Activated CD8-positive, alpha-beta T cell treated with anti-CD3 and anti-CD28 coated beads for 36 hours (primary cell): ENCODE measurements around the gene TMEM252. TPM values are rescaled to one million over a fixed set of nuclear protein-coding genes. Genes with fewer than 3 reads are reported as not detected.

Experiments
- ATAC-seq: fragments of 200-7000 bp; cut with Tn5 transposase; one replicate; pipeline ENCODE4 v1.10.0; 2021; ENCODE audit warnings: mild to moderate bottlenecking, moderate library complexity
- CTCF ChIA-PET: fragments of 350-600 bp; sonication (Branson Sonifier 250); formaldehyde crosslinking; loops from one replicate; lab custom pipeline; 2021; ENCODE audit warnings: antibody characterized with exemption; lab: Charles Lee
- POLR2A ChIA-PET: fragments of 350-600 bp; sonication (Branson Sonifier 250); formaldehyde crosslinking; loops from one replicate; lab custom pipeline; 2021; ENCODE audit warnings: antibody characterized with exemption; lab: Charles Lee
- DNase-seq: peaks from one replicate; pipeline ENCODE4 v3.0.0-alpha.2; 2020
- H3K27ac Mint-ChIP-seq: one replicate; pipeline ENCODE4 v1.8.0; 2021; ENCODE audit warnings: mild to moderate bottlenecking, mixed read lengths
- H3K27me3 Mint-ChIP-seq: one replicate; pipeline ENCODE4 v1.8.0; 2021; ENCODE audit warnings: mixed read lengths
- H3K36me3 Mint-ChIP-seq: one replicate; pipeline ENCODE4 v1.8.0; 2021; ENCODE audit warnings: low read depth, mixed read lengths
- H3K4me1 Mint-ChIP-seq: one replicate; pipeline ENCODE4 v1.8.0; 2021; ENCODE audit warnings: low read depth, mixed read lengths
- H3K4me3 Mint-ChIP-seq: one replicate; pipeline ENCODE4 v1.8.0; 2021; ENCODE audit warnings: mild to moderate bottlenecking, moderate library complexity, mixed read lengths
- H3K9me3 Mint-ChIP-seq: one replicate; pipeline ENCODE4 v1.8.0; 2021; ENCODE audit warnings: mixed read lengths
- intact Hi-C: fragments of 100-400 bp; cut with micrococcal nuclease; formaldehyde crosslinking; loops from one replicate; pipeline ENCODE4 v1.10.0; 2022
- total RNA-seq, 2 experiments: library from RNA; stranded (reverse); gene quantifications; one replicate each; pipeline ENCODE4 v1.2.3, GENCODE V29; 2021
- TF ChIP-seq, protein P1 (sequence below): fragments of 200-600 bp; IDR thresholded peaks from one replicate; pipeline ENCODE4 v1.8.0; 2022; ENCODE audit warnings: antibody characterized with exemption, mild to moderate bottlenecking

Gene TMEM252
- total RNA-seq, 2 experiments from 2014 or later: not detected

DNA sequence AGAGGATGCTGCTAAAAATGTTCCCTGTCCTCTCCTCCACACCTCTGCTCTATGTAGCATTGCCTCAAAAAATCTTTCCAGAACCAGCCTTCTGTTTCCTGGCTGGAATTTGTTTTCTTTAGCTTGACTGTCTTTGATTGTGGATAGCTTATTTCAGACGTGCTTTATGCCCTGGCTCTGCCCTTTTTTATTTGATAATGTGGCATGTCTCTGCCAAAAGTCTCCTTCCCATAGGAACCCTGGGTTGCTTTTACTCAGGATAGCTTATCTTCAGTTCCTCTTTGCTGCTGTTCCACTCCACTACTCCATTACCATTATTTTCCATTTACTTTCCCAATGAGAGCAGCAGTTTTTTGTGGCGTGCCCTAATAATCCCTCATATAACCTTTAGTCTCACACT lies 885 bp upstream of the TMEM252 start:
- peaks cover 9% of the 10 kb centered on the region for H3K27me3 Mint-ChIP-seq
- TF ChIP-seq, protein P1, sequence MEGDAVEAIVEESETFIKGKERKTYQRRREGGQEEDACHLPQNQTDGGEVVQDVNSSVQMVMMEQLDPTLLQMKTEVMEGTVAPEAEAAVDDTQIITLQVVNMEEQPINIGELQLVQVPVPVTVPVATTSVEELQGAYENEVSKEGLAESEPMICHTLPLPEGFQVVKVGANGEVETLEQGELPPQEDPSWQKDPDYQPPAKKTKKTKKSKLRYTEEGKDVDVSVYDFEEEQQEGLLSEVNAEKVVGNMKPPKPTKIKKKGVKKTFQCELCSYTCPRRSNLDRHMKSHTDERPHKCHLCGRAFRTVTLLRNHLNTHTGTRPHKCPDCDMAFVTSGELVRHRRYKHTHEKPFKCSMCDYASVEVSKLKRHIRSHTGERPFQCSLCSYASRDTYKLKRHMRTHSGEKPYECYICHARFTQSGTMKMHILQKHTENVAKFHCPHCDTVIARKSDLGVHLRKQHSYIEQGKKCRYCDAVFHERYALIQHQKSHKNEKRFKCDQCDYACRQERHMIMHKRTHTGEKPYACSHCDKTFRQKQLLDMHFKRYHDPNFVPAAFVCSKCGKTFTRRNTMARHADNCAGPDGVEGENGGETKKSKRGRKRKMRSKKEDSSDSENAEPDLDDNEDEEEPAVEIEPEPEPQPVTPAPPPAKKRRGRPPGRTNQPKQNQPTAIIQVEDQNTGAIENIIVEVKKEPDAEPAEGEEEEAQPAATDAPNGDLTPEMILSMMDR: no peak
- CTCF ChIA-PET: interaction anchor here (1.4 to 1.5 kb wide), 2 partner anchors 18 to 27 kb away, joined by 3 to 8 read pairs; no protein-coding TSS in a partner anchor

GRCh38 chr9:68538200-68538599 lies 2.5 kb downstream of the TMEM252 start:
- intact Hi-C loops: no loop called here
- peaks cover 4% of the 10 kb centered on the region for H3K27me3 Mint-ChIP-seq
- no peaks in the 10 kb centered on the region for H3K4me1 Mint-ChIP-seq
- DNase-seq (no peak), ATAC-seq (no peak)
- TF ChIP-seq, protein P1: no peak
- ChIA-PET POLR2A (no interaction called here), CTCF (no interaction called here)
- no peaks in the 10 kb centered on the region for H3K9me3 Mint-ChIP-seq
- no peaks in the 10 kb centered on the region for H3K36me3 Mint-ChIP-seq
- no peak overlapping the region for H3K27ac Mint-ChIP-seq
- H3K4me3 Mint-ChIP-seq: no peak overlapping the region

More for the DNA sequence above, 885 bp upstream of the TMEM252 start:
- POLR2A ChIA-PET: no interaction called here
- no peak for ATAC-seq
- Mint-ChIP-seq H3K9me3 (no peaks in the 10 kb centered on the region), H3K4me1 (peaks cover 3% of the 10 kb centered on the region), H3K4me3 (no peak overlapping the region), H3K27ac (no peak overlapping the region), H3K36me3 (no peaks in the 10 kb centered on the region)
- no peak for DNase-seq
- intact Hi-C loops: no loop called here

GRCh38 chr9:68537616-68537880 lies 3.1 kb downstream of the TMEM252 start:
- no peaks in the 10 kb centered on the region for H3K36me3 Mint-ChIP-seq
- TF ChIP-seq, protein P1: no peak
- no peaks in the 10 kb centered on the region for H3K9me3 Mint-ChIP-seq
- intact Hi-C loops: no loop called here
- H3K4me1 Mint-ChIP-seq: no peaks in the 10 kb centered on the region
- H3K4me3 Mint-ChIP-seq: no peak overlapping the region
- ATAC-seq (no peak), DNase-seq (no peak)
- CTCF ChIA-PET: no interaction called here
- H3K27ac Mint-ChIP-seq: no peak overlapping the region
- POLR2A ChIA-PET: no interaction called here
- H3K27me3 Mint-ChIP-seq: peaks cover 4% of the 10 kb centered on the region

- H3K4me1 Mint-ChIP-seq: no peaks in the 10 kb centered on the region
- intact Hi-C loops: no loop called here
- H3K9me3 Mint-ChIP-seq: no peaks in the 10 kb centered on the region
- H3K4me3 Mint-ChIP-seq: no peak overlapping the region
- DNase-seq: no peak
- ATAC-seq: no peak
- POLR2A ChIA-PET: no interaction called here
- TF ChIP-seq, protein P1: no peak
- CTCF ChIA-PET: interaction anchor here (1.4 kb wide), 1 partner anchor 22 kb away, joined by 4 read pairs; no protein-coding TSS in a partner anchor
- H3K27me3 Mint-ChIP-seq: peaks cover 4% of the 10 kb centered on the region
- no peaks in the 10 kb centered on the region for H3K36me3 Mint-ChIP-seq
- no peak overlapping the region for H3K27ac Mint-ChIP-seq
Measured at GRCh38 chr9:68536876-68537615, 3.6 kb downstream of the TMEM252 start.

GRCh38 chr9:68533678-68534077 lies 7.0 kb downstream of the TMEM252 start:
- H3K9me3 Mint-ChIP-seq: no peaks in the 10 kb centered on the region
- H3K27me3 Mint-ChIP-seq: peaks cover 6% of the 10 kb centered on the region
- intact Hi-C loops: no loop called here
- H3K4me1 Mint-ChIP-seq: no peaks in the 10 kb centered on the region
- H3K36me3 Mint-ChIP-seq: no peaks in the 10 kb centered on the region
- ATAC-seq (no peak), DNase-seq (no peak)
- H3K4me3 Mint-ChIP-seq: no peak overlapping the region
- ChIA-PET POLR2A (no interaction called here), CTCF (no interaction called here)
- TF ChIP-seq, protein P1: no peak
- H3K27ac Mint-ChIP-seq: no peak overlapping the region
